SJSA1 (cell line): ENCODE data around the gene GNAT1. TPM values are rescaled to one million over a fixed set of nuclear protein-coding genes. Genes with fewer than 3 reads are reported as not detected.
"Not testable (repeated sequence)": the region's sequence is repeated elsewhere in the genome, so short reads cannot be mapped to it uniquely, and the experiment has no call there.

Source experiments
- DNase-seq, 2 experiments: peaks; one replicate each; pipeline ENCODE4 v3.0.0-alpha.2; 2015 to 2020; ENCODE audit warnings: low spot score in 2 of 2, low read depth in 1 of 2
- H3K27ac ChIP-seq: fragments of 250-450 bp; sonication (Bioruptor Pico); 2 replicates; pipeline ENCODE4 v1.5.1; 2020; ENCODE audit warnings: mild to moderate bottlenecking, moderate library complexity
- H3K27me3 ChIP-seq: fragments of 250-450 bp; sonication (Bioruptor Pico); replicated peaks from 2 replicates; pipeline ENCODE4 v1.5.1; 2020; ENCODE audit warnings: mild to moderate bottlenecking, moderate library complexity
- H3K36me3 ChIP-seq: fragments of 250-450 bp; sonication (Bioruptor Pico); 2 replicates; pipeline ENCODE4 v1.5.1; 2020; ENCODE audit warnings: mild to moderate bottlenecking
- H3K4me1 ChIP-seq: fragments of 250-450 bp; sonication (Bioruptor Pico); replicated peaks from 2 replicates; pipeline ENCODE4 v1.6.1; 2021; ENCODE audit warnings: mild to moderate bottlenecking
- H3K4me3 ChIP-seq: fragments of 250-450 bp; sonication (Bioruptor Pico); 2 replicates; pipeline ENCODE4 v1.5.1; 2020; ENCODE audit warnings: mild to moderate bottlenecking
- H3K9me3 ChIP-seq: fragments of 250-450 bp; sonication (Bioruptor Pico); replicated peaks from 2 replicates; pipeline ENCODE4 v1.5.1; 2020; ENCODE audit warnings: mild to moderate bottlenecking
- total RNA-seq: library from RNA; depleted of rRNA; stranded (reverse); fragments of >200 nt; shearing (Covaris generic); gene quantifications from 2 replicates; pipeline ENCODE4 v1.2.3, GENCODE V29; 2014

Gene GNAT1
- total RNA-seq, 1 experiment from 2014 or later: not detected

DNA sequence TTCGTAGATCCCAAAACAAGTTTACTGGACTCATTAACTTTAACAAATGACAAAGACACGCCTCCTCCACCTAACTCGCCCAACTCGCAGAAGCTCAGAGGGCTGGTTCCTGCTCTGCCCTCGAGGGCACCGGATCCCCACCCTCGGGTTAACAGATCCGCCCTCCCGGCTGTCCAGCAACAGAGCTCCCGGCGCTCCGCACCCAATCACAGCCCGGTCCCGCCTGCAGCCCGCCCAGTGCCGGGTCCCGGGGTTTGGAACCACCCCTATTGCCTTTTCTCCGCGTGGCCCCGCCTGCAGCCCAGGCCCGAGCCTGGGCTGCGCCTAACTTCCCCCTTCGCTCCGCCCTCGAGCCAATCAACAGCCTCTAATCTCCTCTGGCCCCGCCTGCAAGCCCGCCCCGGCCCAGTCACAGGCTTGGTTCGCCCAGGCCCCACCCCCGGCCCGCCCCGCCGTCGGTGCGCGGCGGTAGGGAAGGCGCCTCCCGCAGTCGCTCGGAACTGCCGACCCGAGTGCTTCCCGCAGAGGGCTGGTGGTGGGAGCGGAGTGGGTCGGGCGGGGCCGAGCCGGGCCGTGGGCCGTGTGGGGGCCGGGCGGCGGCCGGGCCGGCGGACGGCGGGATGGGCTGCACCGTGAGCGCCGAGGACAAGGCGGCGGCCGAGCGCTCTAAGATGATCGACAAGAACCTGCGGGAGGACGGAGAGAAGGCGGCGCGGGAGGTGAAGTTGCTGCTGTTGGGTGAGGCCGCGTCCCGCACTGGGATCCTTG, 44.5 kb downstream of the GNAT1 start, which contains the start of gene GNAI2:
GNAI2 (plus strand) TSS at position 489 of the 768 bp plus-strand sequence; CDS start at position 621, 132 bp downstream.
- Histone ChIP-seq H3K9me3 (no peaks in the 10 kb centered on the region), H3K27me3 (no peaks in the 10 kb centered on the region), H3K4me1 (peaks cover 23% of the 10 kb centered on the region), H3K4me3 (peak within 1 kb of the TSS; percentile 77), H3K27ac (peak within 1 kb of the TSS; percentile 18; the same call in 1 of the 2 replicates), H3K36me3 (peaks cover 40% of the 10 kb centered on the region)
- DNase-seq: peak; percentile 93 to 98

DNA sequence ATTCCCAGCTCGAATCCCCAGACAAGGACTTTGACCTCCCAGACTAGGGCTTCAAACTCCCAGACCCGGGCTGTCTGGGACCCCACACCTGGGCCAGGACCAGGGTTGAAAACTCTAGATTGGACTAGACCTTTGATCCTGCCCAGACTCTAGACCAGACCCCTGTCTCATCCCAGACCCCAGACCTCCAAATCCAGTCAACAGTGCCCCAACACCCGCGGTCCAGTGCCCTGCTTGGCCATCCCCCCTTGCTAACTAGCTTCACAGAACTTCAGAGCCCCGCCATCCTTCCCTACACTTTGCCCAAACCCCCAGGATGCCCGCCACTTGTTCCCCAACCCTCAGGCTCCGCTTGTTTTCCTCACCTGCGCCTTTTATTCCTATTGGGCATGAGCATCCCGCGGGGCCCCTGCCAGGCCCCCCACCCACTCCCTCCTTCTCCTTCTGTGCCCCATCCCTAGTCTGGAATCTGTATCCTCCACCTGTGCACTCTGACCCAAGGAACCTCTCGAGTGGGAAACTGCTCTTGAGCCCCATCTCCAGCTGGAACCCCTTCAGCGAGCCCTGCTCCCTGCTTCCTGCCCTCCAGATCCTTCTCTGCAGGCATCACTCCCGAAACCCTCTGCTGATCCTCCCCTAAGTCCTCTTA, 45.2 kb downstream of the GNAT1 start:
- H3K36me3 ChIP-seq: peaks cover 44% of the 10 kb centered on the region
- peak overlapping the region; percentile 77 for H3K4me3 ChIP-seq
- H3K9me3 ChIP-seq: no peaks in the 10 kb centered on the region
- H3K4me1 ChIP-seq: peaks cover 23% of the 10 kb centered on the region
- peak overlapping the region; percentile 18; the same call in 1 of the 2 replicates for H3K27ac ChIP-seq
- DNase-seq: peak in 1 of 2 experiments; percentile 6
- no peaks in the 10 kb centered on the region for H3K27me3 ChIP-seq

DNA sequence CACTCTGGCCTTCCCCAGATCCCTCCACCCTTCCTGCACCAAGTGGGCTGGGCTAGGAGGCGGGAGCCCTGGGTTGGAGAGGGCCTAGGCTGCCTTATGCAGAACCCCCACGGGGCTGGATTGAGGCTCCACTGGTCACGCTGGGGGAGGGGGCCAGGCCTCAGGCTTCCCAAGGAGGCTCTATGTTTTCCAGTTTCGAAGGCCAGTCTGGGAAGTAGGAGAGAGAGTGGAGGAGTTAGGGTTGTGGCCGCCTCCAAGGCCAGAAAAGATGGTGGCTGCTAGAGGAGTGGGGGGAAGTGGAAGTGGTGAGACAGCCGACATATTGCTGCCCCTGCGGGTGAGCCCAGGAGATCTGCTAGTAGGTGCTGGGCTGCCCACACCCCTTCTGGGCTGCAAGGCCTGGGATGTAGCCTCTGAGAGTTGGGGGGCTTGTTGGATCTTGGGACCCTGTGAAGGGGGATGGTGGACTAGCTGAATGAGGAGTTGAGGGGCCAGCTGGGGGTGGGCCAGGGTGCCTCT, 45.8 kb downstream of the GNAT1 start:
- H3K4me3 ChIP-seq: peak overlapping the region; percentile 77
- peak; percentile 34 to 54 for DNase-seq

DNA sequence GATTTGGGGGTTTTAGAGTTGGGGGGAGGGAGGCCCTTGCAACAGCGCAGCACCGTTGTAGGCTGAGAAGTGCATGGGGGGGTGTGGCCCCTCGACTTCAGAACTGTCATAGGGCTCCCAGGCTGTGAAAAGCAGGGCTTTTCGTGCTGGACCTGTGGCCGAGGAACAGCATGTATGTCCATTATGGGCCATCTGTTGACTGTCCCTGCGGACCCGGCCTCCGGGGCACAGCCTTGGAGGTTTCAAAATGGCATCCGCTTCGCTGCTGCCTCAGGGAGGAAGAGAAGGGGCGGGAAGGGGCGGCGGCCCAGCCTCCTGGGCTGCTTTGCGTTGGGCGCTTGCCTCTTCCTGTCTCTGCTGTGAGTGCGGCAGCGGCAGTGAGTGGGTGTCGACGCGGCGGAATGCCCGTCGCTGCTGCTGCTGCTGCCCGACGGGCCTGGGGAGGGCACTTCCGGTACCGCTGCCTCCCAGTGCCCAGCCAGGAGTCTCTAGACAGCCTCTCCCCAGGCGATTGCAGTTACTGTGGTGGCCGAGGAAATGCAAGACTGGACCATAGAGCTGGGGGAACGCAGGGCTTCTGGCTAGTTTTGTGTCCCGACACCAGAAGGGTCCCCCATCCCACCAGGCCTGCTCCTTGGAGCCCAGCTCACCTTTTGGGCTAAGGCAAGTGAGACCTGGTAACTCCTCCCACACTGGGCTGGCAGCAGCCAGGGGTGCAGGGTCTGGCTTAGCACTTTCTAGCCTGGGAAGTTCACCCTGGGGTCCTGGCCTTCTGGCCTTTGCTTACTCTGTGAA, 46.5 kb downstream of the GNAT1 start:
- H3K9me3 ChIP-seq: no peaks in the 10 kb centered on the region
- H3K4me3 ChIP-seq: peak overlapping the region; percentile 77
- no peaks in the 10 kb centered on the region for H3K27me3 ChIP-seq
- peak overlapping the region; percentile 27 for H3K27ac ChIP-seq
- peak; percentile 80 to 86 for DNase-seq
- H3K36me3 ChIP-seq: peaks cover 52% of the 10 kb centered on the region
- peaks cover 36% of the 10 kb centered on the region for H3K4me1 ChIP-seq

More for the DNA sequence above, 45.8 kb downstream of the GNAT1 start:
- H3K4me1 ChIP-seq: peaks cover 29% of the 10 kb centered on the region
- H3K27me3 ChIP-seq: no peaks in the 10 kb centered on the region
- no peaks in the 10 kb centered on the region for H3K9me3 ChIP-seq
- no peak overlapping the region for H3K27ac ChIP-seq
- H3K36me3 ChIP-seq: peaks cover 48% of the 10 kb centered on the region

DNA sequence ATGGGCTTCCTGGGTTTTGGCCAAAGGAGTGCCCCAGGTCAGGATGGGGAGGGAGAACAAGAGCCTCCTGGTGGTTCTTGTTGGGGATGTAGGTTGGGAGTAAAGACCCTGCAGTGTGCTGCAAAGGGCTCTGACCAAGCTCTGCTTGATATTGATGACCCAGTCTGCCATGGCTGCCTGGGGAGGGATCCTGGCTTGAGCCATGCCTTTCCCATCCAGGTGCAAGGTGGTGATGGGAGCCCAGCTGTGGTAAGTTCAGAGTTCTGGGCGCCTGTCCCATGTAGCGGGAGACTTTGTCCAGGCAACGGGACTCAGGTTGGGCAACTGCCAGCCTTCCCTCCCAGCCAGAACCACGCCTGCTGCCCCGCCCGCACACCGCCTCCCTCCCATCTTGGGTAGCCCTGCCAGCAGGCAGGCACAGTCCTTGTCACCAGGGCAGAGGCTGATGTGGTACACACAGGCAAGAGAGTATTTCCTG, 47.2 kb downstream of the GNAT1 start:
- Histone ChIP-seq H3K4me3 (peak overlapping the region; percentile 77), H3K9me3 (no peaks in the 10 kb centered on the region), H3K27me3 (no peaks in the 10 kb centered on the region), H3K4me1 (peaks cover 43% of the 10 kb centered on the region), H3K27ac (peak overlapping the region; percentile 27), H3K36me3 (peaks cover 56% of the 10 kb centered on the region)
- DNase-seq: no peak

DNA sequence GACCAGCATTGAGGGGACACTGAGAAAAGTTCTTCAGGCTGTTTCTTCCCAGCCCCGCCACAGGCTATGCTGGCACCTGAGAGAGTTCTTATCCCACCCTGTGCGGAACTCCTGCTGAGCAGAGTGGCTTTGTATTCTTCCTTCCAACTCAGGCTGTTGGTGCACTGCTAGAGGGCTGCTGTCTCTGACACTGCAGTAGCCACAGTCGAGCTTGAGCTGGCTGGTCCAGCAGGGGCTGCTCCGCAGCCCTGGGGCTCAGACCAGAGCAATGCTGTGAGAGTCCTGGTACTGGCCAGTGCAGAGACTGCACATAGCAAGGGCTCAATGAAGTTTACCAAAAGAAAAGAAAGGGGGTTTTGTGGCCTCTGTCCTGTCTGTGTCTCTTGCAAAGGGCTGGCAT, 48.2 kb downstream of the GNAT1 start:
- Histone ChIP-seq H3K27ac (no peak overlapping the region), H3K4me1 (peaks cover 45% of the 10 kb centered on the region), H3K36me3 (peaks cover 65% of the 10 kb centered on the region), H3K27me3 (no peaks in the 10 kb centered on the region), H3K4me3 (no peak overlapping the region), H3K9me3 (no peaks in the 10 kb centered on the region)
- DNase-seq: no peak

DNA sequence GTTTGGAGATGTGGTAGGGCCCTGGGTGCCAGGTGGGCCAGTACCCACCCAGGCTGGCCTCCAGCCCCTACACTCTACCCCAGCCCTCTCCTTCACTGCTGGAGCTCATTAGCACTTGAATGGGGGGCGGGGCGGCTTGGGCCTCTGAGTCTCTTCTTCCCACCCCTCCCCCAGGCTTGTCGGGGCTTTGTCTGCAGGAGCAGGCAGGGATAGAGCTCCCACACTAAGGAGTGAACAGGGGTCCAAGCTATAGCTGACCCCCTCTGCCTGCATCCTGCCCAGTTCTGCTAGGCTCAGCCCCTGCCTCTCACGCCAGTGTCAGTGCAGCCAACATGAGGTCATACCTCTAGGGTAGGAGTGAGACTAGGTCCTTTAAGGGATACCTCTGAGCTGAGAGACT, 49.8 kb downstream of the GNAT1 start:
- DNase-seq: no peak
- Histone ChIP-seq H3K36me3 (peaks cover 70% of the 10 kb centered on the region), H3K4me3 (no peak overlapping the region), H3K27ac (no peak overlapping the region), H3K9me3 (no peaks in the 10 kb centered on the region), H3K27me3 (no peaks in the 10 kb centered on the region), H3K4me1 (peaks cover 51% of the 10 kb centered on the region)

DNA sequence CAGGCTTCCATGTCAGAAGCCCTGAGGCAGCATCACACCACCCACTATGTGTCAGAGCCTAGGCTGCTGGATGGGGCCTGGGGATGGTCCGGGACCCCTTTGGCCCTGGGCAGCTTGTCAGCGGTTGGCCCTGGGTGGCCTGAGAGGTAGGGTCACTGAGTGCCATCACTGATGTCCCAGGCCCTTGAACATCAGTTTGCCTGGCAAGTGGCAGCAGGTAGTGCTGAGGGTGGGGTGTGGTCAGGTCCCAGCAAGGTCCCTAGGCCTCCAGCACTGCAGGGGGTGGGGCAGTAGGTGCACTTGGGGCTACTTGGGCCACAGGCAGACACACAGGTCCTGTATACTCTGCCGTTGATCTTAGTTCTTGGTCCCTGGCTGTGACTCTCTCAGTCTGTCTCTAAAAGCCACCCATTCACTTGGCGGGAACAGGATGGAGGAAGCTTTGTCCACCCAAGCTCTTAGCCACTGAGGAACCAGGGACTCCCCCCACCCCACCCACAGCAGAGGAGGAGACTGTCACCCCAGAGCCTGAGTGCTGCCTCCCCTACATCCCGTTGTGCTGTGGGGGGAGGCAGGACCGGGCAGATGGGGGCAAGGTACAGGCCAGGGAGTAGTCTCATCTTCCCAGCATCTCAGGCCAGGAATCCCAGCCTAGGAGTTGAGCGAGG, 50.4 kb downstream of the GNAT1 start:
- peaks cover 58% of the 10 kb centered on the region for H3K4me1 ChIP-seq
- no peak overlapping the region for H3K4me3 ChIP-seq

DNA sequence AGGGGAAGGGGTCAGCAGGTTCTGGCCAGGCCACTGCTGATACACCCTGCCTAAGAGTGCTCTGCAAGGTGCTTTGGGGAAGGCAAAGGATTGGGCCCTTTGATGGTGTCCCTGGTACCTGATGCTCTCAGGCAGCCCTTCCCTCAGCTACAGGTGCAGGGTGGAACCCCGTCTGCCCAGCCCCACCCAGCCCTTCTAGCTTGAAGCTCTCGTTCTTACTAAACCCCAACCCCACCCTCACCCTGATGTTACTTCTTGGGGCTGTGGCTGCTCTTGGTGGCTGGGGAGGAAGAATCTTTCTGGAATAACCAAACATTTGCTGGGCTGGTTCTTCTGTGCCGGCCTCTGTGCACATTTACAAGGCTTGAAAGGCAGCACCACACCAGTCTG, 51.0 kb downstream of the GNAT1 start:
- Histone ChIP-seq H3K4me3 (no peak overlapping the region), H3K36me3 (peaks cover 66% of the 10 kb centered on the region), H3K9me3 (no peaks in the 10 kb centered on the region), H3K4me1 (peaks cover 60% of the 10 kb centered on the region), H3K27ac (peak overlapping the region; percentile 75), H3K27me3 (no peaks in the 10 kb centered on the region)
- no peak for DNase-seq

More for the DNA sequence above, 50.4 kb downstream of the GNAT1 start:
- Histone ChIP-seq H3K27me3 (no peaks in the 10 kb centered on the region), H3K36me3 (peaks cover 66% of the 10 kb centered on the region), H3K27ac (no peak overlapping the region), H3K9me3 (no peaks in the 10 kb centered on the region)
- no peak for DNase-seq

DNA sequence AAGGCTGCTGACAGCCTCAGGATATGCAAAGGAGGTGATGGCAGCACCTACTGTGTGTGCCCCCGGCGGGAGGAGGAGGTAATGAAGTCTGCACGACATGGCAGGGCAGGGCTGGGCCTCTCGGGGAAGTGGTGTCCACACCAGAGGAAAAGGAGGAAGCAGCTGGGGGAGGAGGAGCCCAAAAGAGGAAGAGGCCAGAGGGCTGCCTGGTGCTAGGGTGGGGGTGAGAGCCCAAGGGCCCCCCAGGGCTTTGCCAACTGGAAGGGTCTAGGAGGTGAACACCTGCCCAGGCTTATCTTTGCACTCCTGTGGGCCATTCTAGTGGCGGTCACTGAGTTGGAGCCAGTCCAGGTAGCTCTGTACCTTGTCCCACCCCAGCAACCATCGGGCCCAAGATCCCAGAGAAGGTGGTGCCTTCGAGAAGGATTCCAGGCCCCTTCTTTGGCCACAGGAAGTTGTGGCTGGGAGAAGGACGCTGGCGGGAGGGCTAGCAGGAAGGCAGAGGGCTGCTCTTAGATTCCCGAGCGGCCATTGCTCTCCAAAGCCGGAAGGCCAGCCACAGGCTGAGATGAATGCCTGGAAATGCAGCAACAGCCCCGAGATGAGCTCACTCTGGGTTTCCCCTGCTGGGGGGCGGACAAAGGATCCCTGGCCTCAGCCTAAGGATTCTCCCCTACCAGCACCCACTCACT, 51.6 kb downstream of the GNAT1 start:
- Histone ChIP-seq H3K27ac (peak overlapping the region; percentile 75), H3K36me3 (peaks cover 68% of the 10 kb centered on the region), H3K4me1 (peaks cover 63% of the 10 kb centered on the region), H3K9me3 (no peaks in the 10 kb centered on the region), H3K27me3 (no peaks in the 10 kb centered on the region), H3K4me3 (no peak overlapping the region)
- DNase-seq: peak; percentile 54 to 75

DNA sequence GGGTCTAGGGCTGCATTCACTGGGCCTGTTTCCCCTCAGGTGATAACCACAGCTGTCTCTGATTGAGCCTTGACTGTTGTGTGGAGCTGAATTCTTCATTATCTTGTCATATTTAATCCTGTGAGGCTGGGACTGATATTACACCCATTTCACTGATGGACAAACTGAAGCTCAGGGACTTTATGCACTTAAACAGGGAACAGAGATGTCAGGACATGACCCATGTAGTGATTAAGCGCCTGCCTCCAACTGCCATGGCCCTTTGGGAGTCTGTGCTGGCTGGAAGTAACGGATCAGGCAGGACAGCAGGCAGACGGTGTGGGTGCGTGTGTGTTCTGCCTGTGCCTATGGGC, 52.1 kb downstream of the GNAT1 start:
- Histone ChIP-seq H3K4me1 (peaks cover 63% of the 10 kb centered on the region), H3K36me3 (peaks cover 67% of the 10 kb centered on the region)

DNA sequence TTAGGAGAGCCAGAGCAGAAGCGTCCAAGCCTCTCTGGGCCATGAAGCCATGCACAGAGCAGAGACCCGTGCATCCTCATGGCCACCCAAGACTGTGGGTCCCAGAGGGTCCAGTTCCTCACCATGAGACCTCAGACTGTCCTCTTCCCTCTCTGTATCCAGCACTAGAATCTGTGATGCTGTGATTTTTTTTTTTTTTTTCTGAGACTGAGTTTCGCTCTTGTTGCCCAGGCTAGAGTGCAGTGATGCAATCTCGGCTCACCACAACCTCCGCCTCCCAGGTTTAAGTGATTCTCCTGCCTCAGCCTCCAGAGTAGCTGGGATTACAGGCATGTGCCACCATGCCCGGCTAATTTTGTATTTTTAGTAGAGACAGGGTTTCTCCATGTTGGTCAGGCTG, 53.4 kb downstream of the GNAT1 start:
- Histone ChIP-seq H3K4me1 (peaks cover 65% of the 10 kb centered on the region), H3K36me3 (peaks cover 67% of the 10 kb centered on the region)
- not testable (repeated sequence) for H3K4me3 ChIP-seq, H3K27ac ChIP-seq, H3K27me3 ChIP-seq, H3K9me3 ChIP-seq, DNase-seq

More for the DNA sequence above, 52.1 kb downstream of the GNAT1 start:
- Histone ChIP-seq H3K27me3 (no peaks in the 10 kb centered on the region), H3K9me3 (no peaks in the 10 kb centered on the region), H3K4me3 (no peak overlapping the region), H3K27ac (peak overlapping the region; percentile 75)
- DNase-seq: no peak
